GM06990 (cell line): Measurements from ENCODE around the gene ULBP1.
"Not testable (repeated sequence)": the region's sequence is repeated elsewhere in the genome, so short reads cannot be mapped to it uniquely, and the experiment has no call there.

Experiments
- DNase-seq: peaks from one replicate; pipeline ENCODE4 v3.0.0-alpha.2; 2011; ENCODE audit not compliant: insufficient read length; ENCODE audit errors: extremely low read depth
- H3K27me3 ChIP-seq: replicated peaks from 2 replicates; pipeline ENCODE4 v1.6.0; 2011; ENCODE audit warnings: low read length; ENCODE audit not compliant: control insufficient read depth, insufficient read depth
- H3K36me3 ChIP-seq: 2 replicates; pipeline ENCODE4 v1.5.1; 2011; ENCODE audit warnings: low read length; ENCODE audit not compliant: control insufficient read depth, insufficient read depth
- H3K4me3 ChIP-seq: replicated peaks from 2 replicates; pipeline ENCODE4 v1.5.1; 2011; ENCODE audit warnings: low read depth, mild to moderate bottlenecking, control low read depth, low read length
- TF ChIP-seq, protein P1 (sequence below): IDR thresholded peaks from 2 replicates; pipeline ENCODE4 v1.5.1; 2011; ENCODE audit warnings: low read length, control low read depth, mild to moderate bottlenecking, inconsistent platforms; ENCODE audit not compliant: insufficient read depth, poor library complexity, severe bottlenecking

ULBP1 gene

DNA sequence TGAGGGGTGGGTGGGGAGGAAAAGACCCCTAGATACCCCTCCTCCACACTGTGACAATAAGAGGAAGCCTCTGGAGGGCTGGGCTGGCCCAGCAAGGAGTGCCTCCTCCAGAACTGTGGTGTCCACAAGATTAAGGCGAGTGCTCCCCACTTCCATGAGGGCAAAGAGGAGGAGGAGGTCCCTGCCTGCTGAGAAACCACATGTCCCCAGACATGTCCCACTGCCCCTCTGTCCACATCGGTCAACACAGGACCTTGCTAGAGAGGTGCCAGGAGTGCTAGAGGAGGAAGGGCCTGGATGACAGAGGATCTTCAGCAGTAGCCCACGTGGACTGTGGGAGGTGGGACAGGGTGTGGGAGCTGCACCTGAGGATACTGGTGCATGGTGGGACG is 43.9 kb upstream of the ULBP1 start:
- Histone ChIP-seq H3K4me3 (no peak overlapping the region), H3K27me3 (peaks cover 1% of the 10 kb centered on the region), H3K36me3 (no peaks in the 10 kb centered on the region)
- TF ChIP-seq, protein P1, sequence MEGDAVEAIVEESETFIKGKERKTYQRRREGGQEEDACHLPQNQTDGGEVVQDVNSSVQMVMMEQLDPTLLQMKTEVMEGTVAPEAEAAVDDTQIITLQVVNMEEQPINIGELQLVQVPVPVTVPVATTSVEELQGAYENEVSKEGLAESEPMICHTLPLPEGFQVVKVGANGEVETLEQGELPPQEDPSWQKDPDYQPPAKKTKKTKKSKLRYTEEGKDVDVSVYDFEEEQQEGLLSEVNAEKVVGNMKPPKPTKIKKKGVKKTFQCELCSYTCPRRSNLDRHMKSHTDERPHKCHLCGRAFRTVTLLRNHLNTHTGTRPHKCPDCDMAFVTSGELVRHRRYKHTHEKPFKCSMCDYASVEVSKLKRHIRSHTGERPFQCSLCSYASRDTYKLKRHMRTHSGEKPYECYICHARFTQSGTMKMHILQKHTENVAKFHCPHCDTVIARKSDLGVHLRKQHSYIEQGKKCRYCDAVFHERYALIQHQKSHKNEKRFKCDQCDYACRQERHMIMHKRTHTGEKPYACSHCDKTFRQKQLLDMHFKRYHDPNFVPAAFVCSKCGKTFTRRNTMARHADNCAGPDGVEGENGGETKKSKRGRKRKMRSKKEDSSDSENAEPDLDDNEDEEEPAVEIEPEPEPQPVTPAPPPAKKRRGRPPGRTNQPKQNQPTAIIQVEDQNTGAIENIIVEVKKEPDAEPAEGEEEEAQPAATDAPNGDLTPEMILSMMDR, result no peak
- no peak for DNase-seq

DNA sequence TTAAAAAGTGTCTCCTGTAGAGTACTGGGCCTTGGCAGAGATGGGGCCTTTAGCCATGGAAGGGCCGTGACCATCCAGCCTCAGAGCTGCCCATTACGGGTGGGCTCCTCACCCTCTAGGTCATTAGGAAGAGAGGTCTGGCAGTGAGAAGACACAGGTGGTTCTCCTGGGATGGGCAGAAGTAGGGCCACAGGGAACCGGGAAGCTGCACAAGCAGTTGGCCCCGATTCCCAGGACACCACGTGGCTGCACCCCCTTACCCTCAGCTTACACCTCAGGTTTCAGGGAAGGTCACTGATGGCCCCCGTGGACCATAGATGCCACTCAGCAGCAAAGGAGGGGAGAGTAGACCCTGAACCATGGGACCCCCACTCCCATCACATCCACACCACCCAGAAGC is 42.4 kb upstream of the ULBP1 start:
- H3K36me3 ChIP-seq, result no peaks in the 10 kb centered on the region
- TF ChIP-seq, protein P1, result no peak
- H3K4me3 ChIP-seq, result no peak overlapping the region
- DNase-seq, result no peak
- H3K27me3 ChIP-seq, result peaks cover 3% of the 10 kb centered on the region

DNA sequence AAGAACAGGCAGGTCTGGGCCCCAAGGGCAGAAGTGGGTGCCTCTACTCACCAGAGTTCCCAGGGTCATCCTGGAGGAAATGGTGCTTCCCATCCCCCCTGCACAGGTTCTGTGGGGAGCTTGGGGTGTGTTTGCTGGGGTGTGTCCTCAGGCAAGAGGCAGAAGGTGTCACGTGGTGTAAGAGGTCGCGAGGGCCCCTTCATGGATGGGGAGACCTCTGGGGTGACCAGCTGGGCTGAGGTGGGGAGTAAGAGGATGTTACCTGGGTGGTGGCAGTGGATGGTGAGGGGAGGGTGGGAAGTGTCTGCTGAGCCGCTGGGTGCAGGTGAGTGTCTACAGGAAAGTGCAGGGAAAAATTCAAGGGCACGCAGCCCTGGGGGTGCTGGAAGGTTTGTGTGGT is 41.7 kb upstream of the ULBP1 start:
- not testable (repeated sequence) for H3K27me3 ChIP-seq, DNase-seq, H3K36me3 ChIP-seq, H3K4me3 ChIP-seq

DNA sequence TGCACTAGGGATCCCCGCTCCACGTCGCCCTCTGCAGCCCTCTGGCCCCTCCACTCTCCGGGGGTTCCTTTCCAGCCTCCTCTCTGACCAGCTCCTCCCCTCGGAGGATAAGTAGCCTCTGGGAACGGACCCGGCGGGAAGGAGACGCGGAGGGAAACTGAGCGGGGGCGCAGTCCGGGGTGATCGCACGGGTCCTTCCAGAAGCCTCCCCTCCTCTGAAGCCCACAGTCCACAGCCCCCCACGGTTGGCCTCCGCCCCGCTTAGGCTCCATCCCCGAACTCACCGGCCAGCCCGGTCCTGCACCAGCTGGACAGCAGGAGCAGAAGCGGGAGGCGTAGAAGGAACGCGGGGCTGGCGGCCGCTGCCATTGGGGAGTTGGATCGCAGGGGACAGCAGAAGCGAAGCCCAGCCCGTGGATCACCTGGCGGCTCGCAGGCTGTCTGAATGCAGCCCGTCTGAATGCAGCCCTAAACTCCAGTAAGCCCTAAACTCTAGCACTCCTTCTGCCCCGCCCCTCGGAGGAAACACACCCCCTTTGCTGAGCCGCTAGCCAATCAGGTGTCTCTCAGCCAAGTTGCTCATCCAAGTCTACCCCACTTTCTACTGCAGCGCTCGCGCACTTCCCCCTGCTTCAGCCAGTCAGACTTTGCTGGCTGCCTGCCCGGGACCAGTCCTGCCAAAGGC is 41.0 kb upstream of the ULBP1 start, which contains the start of gene RAET1G:
TSS of gene RAET1G (minus strand) at position 480 of the 685 bp plus-strand sequence. CDS start at position 369, 111 bp downstream.
- TF ChIP-seq, protein P1, result no peak
- DNase-seq, result peak; percentile 41
- Histone ChIP-seq H3K27me3 (peaks cover 3% of the 10 kb centered on the region), H3K36me3 (no peaks in the 10 kb centered on the region), H3K4me3 (no peak within 1 kb of the TSS)

DNA sequence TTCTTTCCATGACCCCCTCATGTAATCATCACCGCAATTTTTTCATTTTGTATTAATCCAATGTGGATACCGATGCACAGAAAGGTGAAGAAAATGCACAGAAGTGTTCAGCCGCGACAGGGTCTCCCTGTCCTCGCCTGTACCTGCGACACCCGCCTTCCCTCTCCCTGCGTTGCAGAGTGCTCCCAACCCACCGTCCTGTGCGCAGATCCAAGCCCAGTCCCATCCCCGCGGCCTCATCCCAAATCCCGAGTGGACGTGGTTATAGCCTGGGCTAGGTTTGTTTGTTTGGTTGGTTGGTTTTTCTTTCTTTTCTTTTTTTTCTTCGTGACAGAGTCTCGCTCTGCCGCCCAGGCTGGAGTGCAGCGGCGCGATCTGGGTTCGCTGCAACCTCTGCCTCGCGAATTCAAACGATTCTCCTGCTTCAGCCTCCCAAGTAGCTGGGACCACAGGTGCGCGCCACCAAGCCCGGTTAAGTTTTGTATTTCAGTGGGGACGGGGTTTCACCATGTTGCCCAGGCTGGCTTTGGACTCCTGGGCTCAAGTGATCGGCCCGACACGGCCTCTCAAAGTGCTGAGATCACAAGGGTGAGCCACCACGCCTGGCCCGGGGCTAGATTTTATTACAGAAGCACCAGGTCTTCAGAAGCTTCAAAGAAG is 40.3 kb upstream of the ULBP1 start:
- TF ChIP-seq, protein P1, result no peak
- Histone ChIP-seq H3K36me3 (no peaks in the 10 kb centered on the region), H3K27me3 (peaks cover 3% of the 10 kb centered on the region), H3K4me3 (no peak overlapping the region)
- DNase-seq, result no peak

DNA sequence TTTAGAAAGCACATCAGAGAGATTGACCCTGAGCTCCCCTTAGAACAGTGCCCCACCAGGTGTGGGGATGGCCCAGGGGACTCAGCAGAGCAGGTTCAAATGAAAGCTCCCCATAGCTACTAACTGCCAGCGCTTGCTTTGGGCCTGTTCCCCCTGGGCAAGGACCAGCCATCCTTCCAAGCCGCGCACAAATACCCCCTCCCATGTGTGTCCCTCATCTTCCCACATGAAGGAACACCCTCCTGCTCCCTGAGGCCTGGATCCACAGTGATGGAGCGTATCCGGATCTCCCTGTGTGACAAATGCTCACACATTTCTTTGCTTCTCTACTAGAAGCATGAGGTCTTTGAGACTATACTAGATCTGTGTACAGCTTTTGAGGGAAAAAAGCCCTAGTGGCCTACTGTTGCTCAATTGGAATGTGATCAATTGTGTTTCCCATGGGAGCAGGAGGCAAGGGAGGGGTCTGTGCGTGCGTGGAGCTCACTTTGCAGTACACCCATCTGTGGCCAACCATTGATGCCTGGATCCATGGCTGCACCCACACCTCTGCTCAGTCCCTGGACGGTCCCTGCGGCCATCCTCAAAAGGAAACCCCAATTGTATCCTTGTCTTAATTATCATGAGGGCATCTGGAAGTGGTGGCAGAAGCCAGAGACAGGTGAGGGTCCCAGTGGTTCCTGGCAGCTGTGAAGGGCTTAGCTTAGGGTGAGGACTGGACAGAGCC is 39.4 kb upstream of the ULBP1 start:
- H3K36me3 ChIP-seq, result no peaks in the 10 kb centered on the region
- no peak for DNase-seq
- TF ChIP-seq, protein P1, result no peak
- no peak overlapping the region for H3K4me3 ChIP-seq
- peaks cover 3% of the 10 kb centered on the region for H3K27me3 ChIP-seq
